Panc1 (cell line): ENCODE results near the gene UROD. TPM values are rescaled to one million over a fixed set of nuclear protein-coding genes. Genes with fewer than 3 reads are reported as not detected.

Experiments
- ATAC-seq: fragments of 200-7000 bp; cut with Tn5 transposase; 2 replicates; pipeline ENCODE4 v1.9.1; 2020; ENCODE audit warnings: mild to moderate bottlenecking, moderate library complexity
- BruUV-seq: library from RNA; stranded (reverse); fragments of 400-500 nt; replicated peaks from 2 replicates; lab custom pipeline; 2021; lab: Mats Ljungman, UMichigan
- CTCF ChIA-PET: fragments of 300-600 bp; sonication (Branson Sonifier 250); formaldehyde crosslinking; loops from one replicate; lab custom pipeline; 2022; ENCODE audit warnings: antibody characterized with exemption; lab: Charles Lee
- POLR2A ChIA-PET: fragments of 300-600 bp; sonication (Branson Sonifier 250); formaldehyde crosslinking; loops from one replicate; lab custom pipeline; 2022; ENCODE audit warnings: antibody characterized with exemption; lab: Charles Lee
- DNase-seq: peaks from one replicate; pipeline ENCODE4 v3.0.0-alpha.2; 2010; ENCODE audit warnings: low read depth, low spot score
- H3K27ac ChIP-seq: 2 replicates; pipeline ENCODE4 v1.5.1; 2011; ENCODE audit warnings: mild to moderate bottlenecking, low read length, inconsistent platforms
- H3K27me3 ChIP-seq: fragments of 200-500 bp; sonication (Bioruptor generic); 2 replicates; pipeline ENCODE4 v1.6.0; 2014; ENCODE audit warnings: low read length, inconsistent platforms; ENCODE audit not compliant: control insufficient read depth, insufficient read depth
- H3K36me3 ChIP-seq: fragments of 200-500 bp; sonication (Bioruptor generic); 2 replicates; pipeline ENCODE4 v1.5.1; 2014; ENCODE audit warnings: inconsistent platforms, mild to moderate bottlenecking, low read length, moderate library complexity; ENCODE audit not compliant: control insufficient read depth, insufficient read depth
- H3K4me1 ChIP-seq: 2 replicates; pipeline ENCODE4 v1.5.1; 2011; ENCODE audit warnings: inconsistent platforms, mild to moderate bottlenecking, low read length, moderate library complexity; ENCODE audit not compliant: control insufficient read depth, insufficient read depth
- H3K4me3 ChIP-seq, 2 experiments: 2 replicates each; pipeline ENCODE4 v1.5.1; 2011 to 2012; ENCODE audit warnings: low read depth in 2 of 2, low read length in 2 of 2, mild to moderate bottlenecking in 2 of 2, inconsistent platforms in 1 of 2, moderate library complexity in 1 of 2
- H3K9me3 ChIP-seq: fragments of 200-500 bp; sonication (Bioruptor generic); 2 replicates; pipeline ENCODE4 v1.5.1; 2014; ENCODE audit warnings: low read depth, mild to moderate bottlenecking, inconsistent platforms, low read length, moderate library complexity; ENCODE audit not compliant: control insufficient read depth, insufficient read depth
- CTCF ChIP-seq: fragments of 450-650 bp; IDR thresholded peaks from 2 replicates; pipeline ENCODE4 v1.5.1; 2017; ENCODE audit warnings: mild to moderate bottlenecking
- POLR2AphosphoS5 ChIP-seq: IDR thresholded peaks from 2 replicates; pipeline ENCODE4 v1.6.1; 2012; ENCODE audit warnings: mild to moderate bottlenecking, low read depth, low read length, moderate library complexity
- REST ChIP-seq, 2 experiments: IDR thresholded peaks; 2 replicates each; pipeline ENCODE4 v1.6.1; 2011 to 2012; ENCODE audit warnings: low read depth in 2 of 2, control low read depth in 1 of 2, low read length in 1 of 2, mild to moderate bottlenecking in 1 of 2, moderate library complexity in 1 of 2; ENCODE audit not compliant: insufficient read depth in 1 of 2
- SIN3A ChIP-seq: IDR thresholded peaks from 2 replicates; pipeline ENCODE4 v1.6.1; 2012; ENCODE audit warnings: low read depth, mild to moderate bottlenecking, low read length, moderate library complexity, borderline replicate concordance; ENCODE audit not compliant: insufficient read depth
- TCF7L2 ChIP-seq: IDR thresholded peaks from 2 replicates; pipeline ENCODE4 v1.6.1; 2011; ENCODE audit warnings: mild to moderate bottlenecking, low read depth, low read length, inconsistent platforms
- in situ Hi-C: cut with HindIII; loops from 2 replicates; pipeline ENCODE4 v1.10.0; 2016; ENCODE audit warnings: low sequenced_read_pairs, low pct_unique_long_range_greater_than_20kb
- intact Hi-C: fragments of 100-400 bp; cut with micrococcal nuclease; formaldehyde crosslinking; loops from one replicate; pipeline ENCODE4 v1.10.0; 2022; ENCODE audit not compliant: unreplicated experiment
- total RNA-seq: library from RNA; stranded (reverse); gene quantifications from one replicate; pipeline ENCODE4 v1.2.1, GENCODE V29; 2021; ENCODE audit not compliant: unreplicated experiment

Gene UROD
- total RNA-seq, 1 experiment from 2014 or later = 76.8 TPM

GRCh38 chr1:45044916-45045315, 32.9 kb downstream of the UROD start:
- no TSS peak for BruUV-seq
- H3K27ac ChIP-seq = no peak overlapping the region
- no peak for DNase-seq
- TF ChIP-seq POLR2AphosphoS5 (no peak), TCF7L2 (no peak), REST (IDR thresholded peaks at IDR 0.05; ENCODE audit: insufficient read depth in 1 of 2, low read depth in 2 of 2, low read length in 1 of 2) (no peak), SIN3A (no peak), CTCF (no peak)
- no peak for ATAC-seq
- intact Hi-C loops (no loop called here), in situ Hi-C loops (no loop called here)
- H3K9me3 ChIP-seq = no peaks in the 10 kb centered on the region
- H3K4me3 ChIP-seq = no peak overlapping the region
- CTCF ChIA-PET = no interaction called here
- no peaks in the 10 kb centered on the region for H3K27me3 ChIP-seq
- no peaks in the 10 kb centered on the region for H3K36me3 ChIP-seq
- POLR2A ChIA-PET = no interaction called here
- no peaks in the 10 kb centered on the region for H3K4me1 ChIP-seq

GRCh38 chr1:45047032-45047431, 35.0 kb downstream of the UROD start:
- no peak for ATAC-seq
- no peaks in the 10 kb centered on the region for H3K4me1 ChIP-seq
- intact Hi-C loops = no loop called here

More at GRCh38 chr1:45047032-45047431, 35.0 kb downstream of the UROD start:
- BruUV-seq = no TSS peak
- H3K9me3 ChIP-seq = no peaks in the 10 kb centered on the region
- H3K27ac ChIP-seq = no peak overlapping the region
- in situ Hi-C loops = no loop called here
- CTCF ChIA-PET = no interaction called here
- no peaks in the 10 kb centered on the region for H3K36me3 ChIP-seq
- DNase-seq = no peak
- POLR2A ChIA-PET = no interaction called here
- H3K27me3 ChIP-seq = no peaks in the 10 kb centered on the region
- H3K4me3 ChIP-seq = no peak overlapping the region
- no peak for TF ChIP-seq CTCF
- TF ChIP-seq REST (IDR thresholded peaks at IDR 0.05; ENCODE audit: insufficient read depth in 1 of 2, low read depth in 2 of 2, low read length in 1 of 2) = no peak
- TF ChIP-seq SIN3A = no peak
- TF ChIP-seq TCF7L2 = no peak
- no peak for TF ChIP-seq POLR2AphosphoS5
